ENCODE results near the gene PMPCA. TPM values are rescaled to one million over a fixed set of nuclear protein-coding genes. Genes with fewer than 3 reads are reported as not detected.
A peak's percentile ranks its signal among the peaks of the same experiment; 100 is the strongest.

PMPCA gene
- total and polyA plus RNA-seq, 4 donors, result 27.0 to 75.6 (median 41.6) TPM

DNA sequence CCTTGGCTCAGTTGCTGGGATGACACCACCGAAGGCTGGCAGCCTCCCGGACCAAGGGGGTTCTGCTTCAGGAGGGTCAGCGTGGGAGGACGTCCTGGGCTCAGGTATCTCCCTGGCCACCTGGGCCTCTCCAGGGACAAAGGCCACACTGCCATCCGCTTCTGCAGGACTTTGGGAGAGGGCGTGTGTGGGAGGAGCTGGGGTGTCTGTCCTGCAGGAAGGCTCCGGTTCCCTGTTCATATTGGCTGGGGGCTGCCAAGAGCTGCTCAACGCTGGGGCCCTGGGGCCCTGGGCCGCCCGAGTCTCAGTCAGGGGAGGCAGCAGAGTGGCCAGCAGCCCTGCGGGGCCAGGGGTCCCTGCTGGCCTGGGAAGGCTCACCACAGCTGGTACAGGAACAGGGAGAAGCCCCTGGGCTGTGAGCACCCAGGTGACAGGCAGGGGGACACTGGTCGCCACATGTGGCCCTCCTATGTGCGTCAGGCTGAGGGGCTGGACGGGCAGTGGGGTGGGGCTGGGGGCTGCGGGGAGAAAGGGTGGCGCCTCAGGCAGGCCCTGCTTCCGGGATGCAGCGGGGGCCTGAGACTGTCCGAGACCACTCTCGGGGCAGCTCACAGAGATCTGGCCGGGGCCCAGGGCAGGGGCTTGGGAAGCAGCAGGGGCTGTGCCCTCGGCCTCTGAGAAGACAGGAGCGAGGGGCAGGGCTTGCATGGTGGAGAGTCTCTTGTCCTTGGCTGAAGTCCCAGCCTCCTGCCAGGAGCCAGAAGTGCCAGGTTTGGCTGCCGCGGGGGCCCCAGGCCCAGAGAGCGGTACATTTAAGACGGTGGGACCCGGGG, 32.1 kb upstream of the PMPCA start:
- WGBS, result 66% methylated on average over 28 of the region's 28 CpGs
- H3K9me3 ChIP-seq (ENCODE audit: control insufficient read depth in 4 of 4, low read length in 3 of 4), result no peaks in the 10 kb centered on the region
- DNase-seq (ENCODE audit: low spot score), result peak; percentile 52
- no peak overlapping the region for H3K9ac ChIP-seq (ENCODE audit: low read depth in 1 of 2, low read length in 2 of 2)
- H3K36me3 ChIP-seq (ENCODE audit: control insufficient read depth in 4 of 4, insufficient read depth in 3 of 4, low read depth in 1 of 4, low read length in 3 of 4), result peaks cover 2 to 40% (median 14%) of the 10 kb centered on the region in 4 donors
- H3K4me3 ChIP-seq (ENCODE audit: low read depth in 1 of 3, low read length in 3 of 3), result no peak overlapping the region
- peaks cover 0 to 16% (median 4%) of the 10 kb centered on the region in 4 donors for H3K4me1 ChIP-seq (ENCODE audit: control insufficient read depth in 4 of 4, insufficient read depth in 4 of 4, low read length in 3 of 4)
- H3K27me3 ChIP-seq (ENCODE audit: control insufficient read depth in 4 of 4, insufficient read depth in 4 of 4, low read length in 3 of 4), result no peaks in the 10 kb centered on the region
- no peak overlapping the region for H3K27ac ChIP-seq (ENCODE audit: low read depth in 1 of 2, low read length in 2 of 2)
- TF ChIP-seq MAX (IDR thresholded peaks at IDR 0.05) (no peak), HNF4G (IDR thresholded peaks at IDR 0.05) (no peak), RAD21 (IDR thresholded peaks at IDR 0.05) (no peak), SP1 (IDR thresholded peaks at IDR 0.05) (peak; percentile 40), FOXA1 (IDR thresholded peaks at IDR 0.05) (no peak), REST (IDR thresholded peaks at IDR 0.05) (no peak), GABPA (IDR thresholded peaks at IDR 0.05 in 1 of 2, conservative IDR thresholded peaks at IDR 0.05 in 1 of 2) (no peak), HNF4A (conservative IDR thresholded peaks at IDR 0.05) (peak; percentile 49 to 53), EGR1 (IDR thresholded peaks at IDR 0.05; ENCODE audit: low read depth in 2 of 2) (no peak), TAF1 (conservative IDR thresholded peaks at IDR 0.05) (no peak), JUND (IDR thresholded peaks at IDR 0.05) (no peak), NR2F2 (IDR thresholded peaks at IDR 0.05) (no peak), RXRA (IDR thresholded peaks at IDR 0.05) (no peak)
- TF ChIP-seq, protein P1, sequence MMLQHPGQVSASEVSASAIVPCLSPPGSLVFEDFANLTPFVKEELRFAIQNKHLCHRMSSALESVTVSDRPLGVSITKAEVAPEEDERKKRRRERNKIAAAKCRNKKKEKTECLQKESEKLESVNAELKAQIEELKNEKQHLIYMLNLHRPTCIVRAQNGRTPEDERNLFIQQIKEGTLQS (IDR thresholded peaks at IDR 0.05), result no peak

GRCh38 chr9:136379003-136379287, 31.5 kb upstream of the PMPCA start:
- Histone ChIP-seq H3K27me3 (ENCODE audit: control insufficient read depth in 4 of 4, insufficient read depth in 4 of 4, low read length in 3 of 4) (no peaks in the 10 kb centered on the region), H3K9ac (ENCODE audit: low read depth in 1 of 2, low read length in 2 of 2) (no peak overlapping the region), H3K4me3 (ENCODE audit: low read depth in 1 of 3, low read length in 3 of 3) (no peak overlapping the region), H3K4me1 (ENCODE audit: control insufficient read depth in 4 of 4, insufficient read depth in 4 of 4, low read length in 3 of 4) (peaks cover 0 to 15% (median 4%) of the 10 kb centered on the region in 4 donors), H3K36me3 (ENCODE audit: control insufficient read depth in 4 of 4, insufficient read depth in 3 of 4, low read depth in 1 of 4, low read length in 3 of 4) (peaks cover 3 to 46% (median 15%) of the 10 kb centered on the region in 4 donors), H3K9me3 (ENCODE audit: control insufficient read depth in 4 of 4, low read length in 3 of 4) (no peaks in the 10 kb centered on the region), H3K27ac (ENCODE audit: low read depth in 1 of 2, low read length in 2 of 2) (no peak overlapping the region)
- 93% methylated on average over 18 of the region's 18 CpGs for WGBS
- no peak for TF ChIP-seq GABPA (IDR thresholded peaks at IDR 0.05 in 1 of 2, conservative IDR thresholded peaks at IDR 0.05 in 1 of 2)
- no peak for TF ChIP-seq JUND (IDR thresholded peaks at IDR 0.05)
- no peak for TF ChIP-seq HNF4G (IDR thresholded peaks at IDR 0.05)
- TF ChIP-seq SP1 (IDR thresholded peaks at IDR 0.05), result no peak
- no peak for TF ChIP-seq RXRA (IDR thresholded peaks at IDR 0.05)
- no peak for TF ChIP-seq FOXA1 (IDR thresholded peaks at IDR 0.05)
- TF ChIP-seq REST (IDR thresholded peaks at IDR 0.05), result no peak
- TF ChIP-seq RAD21 (IDR thresholded peaks at IDR 0.05), result no peak
- TF ChIP-seq CTCF (IDR thresholded peaks at IDR 0.05; ENCODE audit: low read depth, low read length, missing input control), result no peak
- TF ChIP-seq YY1 (IDR thresholded peaks at IDR 0.05), result no peak
- TF ChIP-seq TAF1 (conservative IDR thresholded peaks at IDR 0.05), result no peak
- TF ChIP-seq, protein P1 (IDR thresholded peaks at IDR 0.05), result no peak
- no peak for TF ChIP-seq NR2F2 (IDR thresholded peaks at IDR 0.05)
- no peak for TF ChIP-seq FOXA2 (IDR thresholded peaks at IDR 0.05)
- TF ChIP-seq MAX (IDR thresholded peaks at IDR 0.05), result no peak
- no peak for TF ChIP-seq ZBTB33 (IDR thresholded peaks at IDR 0.05)
- TF ChIP-seq HNF4A (conservative IDR thresholded peaks at IDR 0.05), result no peak
- no peak for DNase-seq (ENCODE audit: low spot score)

Measured in liver (tissue), 9 donors.